KMS-11 (cell line): Measurements from ENCODE around the gene KLF2.

ENCODE experiments used
- H2AFZ ChIP-seq: fragments of 200-600 bp; sonication (generic); 2 replicates; pipeline ENCODE4 v1.6.1; 2016; ENCODE audit warnings: antibody characterized with exemption, mixed run types, low read depth
- H3K27ac ChIP-seq: fragments of 200-600 bp; sonication (generic); 2 replicates; pipeline ENCODE4 v1.6.1; 2016; ENCODE audit warnings: mild to moderate bottlenecking, mixed run types
- H3K27me3 ChIP-seq: fragments of 200-600 bp; sonication (generic); 2 replicates; pipeline ENCODE4 v1.6.1; 2017; ENCODE audit warnings: mild to moderate bottlenecking, low read depth, mixed run types, moderate library complexity; ENCODE audit not compliant: insufficient read depth
- H3K36me3 ChIP-seq: fragments of 200-600 bp; sonication (generic); 2 replicates; pipeline ENCODE4 v1.6.1; 2017; ENCODE audit warnings: mild to moderate bottlenecking, mixed run types; ENCODE audit not compliant: insufficient read depth
- H3K4me1 ChIP-seq: fragments of 200-600 bp; sonication (generic); 2 replicates; pipeline ENCODE4 v1.6.1; 2016; ENCODE audit warnings: mild to moderate bottlenecking, low read depth, mixed run types; ENCODE audit not compliant: poor library complexity, severe bottlenecking
- H3K4me2 ChIP-seq: fragments of 200-600 bp; sonication (generic); 2 replicates; pipeline ENCODE4 v1.7.0; 2016; ENCODE audit warnings: mild to moderate bottlenecking, mixed run types
- H3K4me3 ChIP-seq: fragments of 200-600 bp; sonication (generic); IDR thresholded peaks from 2 replicates; pipeline ENCODE4 v1.6.1; 2017; ENCODE audit warnings: low read depth, low read length, mixed read lengths; ENCODE audit not compliant: insufficient read depth
- H3K79me2 ChIP-seq: fragments of 200-600 bp; sonication (generic); 2 replicates; pipeline ENCODE4 v1.6.1; 2016; ENCODE audit warnings: low read depth, mixed run types; ENCODE audit not compliant: insufficient read depth
- H3K9ac ChIP-seq: fragments of 200-600 bp; sonication (generic); 2 replicates; pipeline ENCODE4 v1.6.1; 2016; ENCODE audit warnings: mild to moderate bottlenecking, mixed run types
- H4K20me1 ChIP-seq: fragments of 200-600 bp; sonication (generic); 2 replicates; pipeline ENCODE4 v1.6.1; 2016; ENCODE audit warnings: mild to moderate bottlenecking, mixed run types; ENCODE audit not compliant: insufficient read depth
- TF ChIP-seq, protein P1 (sequence below): fragments of 200-600 bp; sonication (generic); conservative IDR thresholded peaks from 2 replicates; pipeline ENCODE4 v1.6.1; 2017; ENCODE audit warnings: low read depth, mild to moderate bottlenecking, antibody characterized with exemption, low read length, moderate library complexity, mixed read lengths

KLF2 gene

DNA sequence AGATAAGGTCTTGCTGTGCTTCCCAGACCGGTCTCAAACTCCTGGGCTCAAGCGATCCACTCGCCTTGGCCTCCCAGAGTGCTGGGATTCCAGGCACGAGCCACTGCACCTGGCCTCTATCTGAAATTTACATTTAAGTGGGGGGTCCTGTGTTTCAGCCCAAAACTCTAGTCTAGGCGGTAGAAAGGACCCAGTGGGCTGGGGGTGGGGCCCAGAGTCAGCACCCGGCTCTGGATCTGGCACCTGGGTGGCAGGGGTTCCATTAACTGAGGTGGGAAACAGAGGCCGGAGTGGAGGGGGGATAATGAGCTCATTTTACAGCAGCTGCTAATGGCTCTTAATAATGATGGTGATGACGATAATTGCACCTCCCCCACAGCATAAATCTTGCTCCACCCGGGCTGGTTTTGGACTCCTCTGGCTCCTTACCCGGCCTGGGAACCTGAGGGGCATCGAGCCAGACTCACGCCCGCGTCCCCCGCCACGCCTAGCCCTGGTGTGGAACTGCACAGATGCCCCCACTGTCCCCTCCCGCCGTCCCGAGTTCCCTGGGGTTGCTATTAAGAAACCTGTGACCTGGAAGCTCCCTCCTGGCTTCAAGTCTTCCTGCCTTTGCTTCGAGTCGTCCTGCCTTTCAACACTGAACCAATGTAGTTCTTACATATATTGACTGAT lies 17.8 kb upstream of the KLF2 start:
- Histone ChIP-seq H3K9ac (no peak overlapping the region), H3K36me3 (no peaks in the 10 kb centered on the region), H3K4me3 (no peak overlapping the region), H4K20me1 (no peaks in the 10 kb centered on the region), H3K4me1 (no peaks in the 10 kb centered on the region), H3K27me3 (no peaks in the 10 kb centered on the region), H3K27ac (no peak overlapping the region), H3K79me2 (no peaks in the 10 kb centered on the region), H3K4me2 (no peak overlapping the region), H2AFZ (no peak overlapping the region)
- TF ChIP-seq, protein P1, sequence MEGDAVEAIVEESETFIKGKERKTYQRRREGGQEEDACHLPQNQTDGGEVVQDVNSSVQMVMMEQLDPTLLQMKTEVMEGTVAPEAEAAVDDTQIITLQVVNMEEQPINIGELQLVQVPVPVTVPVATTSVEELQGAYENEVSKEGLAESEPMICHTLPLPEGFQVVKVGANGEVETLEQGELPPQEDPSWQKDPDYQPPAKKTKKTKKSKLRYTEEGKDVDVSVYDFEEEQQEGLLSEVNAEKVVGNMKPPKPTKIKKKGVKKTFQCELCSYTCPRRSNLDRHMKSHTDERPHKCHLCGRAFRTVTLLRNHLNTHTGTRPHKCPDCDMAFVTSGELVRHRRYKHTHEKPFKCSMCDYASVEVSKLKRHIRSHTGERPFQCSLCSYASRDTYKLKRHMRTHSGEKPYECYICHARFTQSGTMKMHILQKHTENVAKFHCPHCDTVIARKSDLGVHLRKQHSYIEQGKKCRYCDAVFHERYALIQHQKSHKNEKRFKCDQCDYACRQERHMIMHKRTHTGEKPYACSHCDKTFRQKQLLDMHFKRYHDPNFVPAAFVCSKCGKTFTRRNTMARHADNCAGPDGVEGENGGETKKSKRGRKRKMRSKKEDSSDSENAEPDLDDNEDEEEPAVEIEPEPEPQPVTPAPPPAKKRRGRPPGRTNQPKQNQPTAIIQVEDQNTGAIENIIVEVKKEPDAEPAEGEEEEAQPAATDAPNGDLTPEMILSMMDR, result no peak

DNA sequence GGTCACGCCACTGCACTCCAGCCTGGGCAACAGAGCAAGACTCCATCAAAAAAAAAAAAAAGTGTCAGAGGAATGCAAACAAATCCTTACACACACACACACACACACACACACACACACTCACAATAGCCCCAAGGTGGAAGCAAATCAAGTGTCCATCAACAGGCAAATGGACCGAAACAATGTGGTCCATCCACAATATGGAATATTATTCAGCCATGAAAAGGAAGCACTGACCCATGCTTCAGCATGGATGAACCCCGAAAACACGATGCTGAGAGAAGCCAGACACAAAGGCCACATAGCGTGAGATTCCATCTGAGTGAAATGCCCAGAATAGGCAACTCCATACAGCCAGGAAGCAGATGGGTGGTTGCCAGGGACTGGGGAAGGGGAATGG lies 16.5 kb upstream of the KLF2 start:
- Histone ChIP-seq H3K27ac (no peak overlapping the region), H4K20me1 (no peaks in the 10 kb centered on the region), H3K4me3 (no peak overlapping the region), H2AFZ (no peak overlapping the region), H3K4me1 (no peaks in the 10 kb centered on the region), H3K27me3 (no peaks in the 10 kb centered on the region), H3K9ac (no peak overlapping the region), H3K79me2 (no peaks in the 10 kb centered on the region), H3K4me2 (no peak overlapping the region), H3K36me3 (no peaks in the 10 kb centered on the region)
- TF ChIP-seq, protein P1, result no peak

DNA sequence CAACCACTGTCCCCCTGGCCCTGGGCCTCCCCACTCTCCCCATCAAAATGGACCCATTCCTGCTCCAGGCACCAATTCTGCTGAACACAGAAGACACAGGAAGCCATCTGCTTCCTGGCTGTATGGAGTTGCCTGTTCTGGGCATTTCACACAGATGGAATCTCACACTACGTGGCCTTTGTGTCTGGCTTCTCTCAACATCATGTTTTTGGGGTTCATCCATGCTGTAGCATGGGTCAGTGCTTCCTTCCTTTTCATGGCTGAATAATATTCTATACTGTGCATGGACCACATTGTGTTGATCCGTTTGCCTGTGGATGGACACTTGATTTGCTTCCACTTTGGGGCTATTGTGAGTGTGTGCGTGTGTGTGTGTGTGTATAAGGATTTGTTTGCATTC lies 15.0 kb upstream of the KLF2 start:
- H3K27me3 ChIP-seq, result no peaks in the 10 kb centered on the region
- TF ChIP-seq, protein P1, result no peak
- H3K27ac ChIP-seq, result no peak overlapping the region
- H3K4me1 ChIP-seq, result no peaks in the 10 kb centered on the region
- H3K79me2 ChIP-seq, result no peaks in the 10 kb centered on the region
- H3K4me3 ChIP-seq, result no peak overlapping the region
- H3K9ac ChIP-seq, result no peak overlapping the region
- no peaks in the 10 kb centered on the region for H3K36me3 ChIP-seq
- H3K4me2 ChIP-seq, result no peak overlapping the region
- H2AFZ ChIP-seq, result no peak overlapping the region
- H4K20me1 ChIP-seq, result no peaks in the 10 kb centered on the region

DNA sequence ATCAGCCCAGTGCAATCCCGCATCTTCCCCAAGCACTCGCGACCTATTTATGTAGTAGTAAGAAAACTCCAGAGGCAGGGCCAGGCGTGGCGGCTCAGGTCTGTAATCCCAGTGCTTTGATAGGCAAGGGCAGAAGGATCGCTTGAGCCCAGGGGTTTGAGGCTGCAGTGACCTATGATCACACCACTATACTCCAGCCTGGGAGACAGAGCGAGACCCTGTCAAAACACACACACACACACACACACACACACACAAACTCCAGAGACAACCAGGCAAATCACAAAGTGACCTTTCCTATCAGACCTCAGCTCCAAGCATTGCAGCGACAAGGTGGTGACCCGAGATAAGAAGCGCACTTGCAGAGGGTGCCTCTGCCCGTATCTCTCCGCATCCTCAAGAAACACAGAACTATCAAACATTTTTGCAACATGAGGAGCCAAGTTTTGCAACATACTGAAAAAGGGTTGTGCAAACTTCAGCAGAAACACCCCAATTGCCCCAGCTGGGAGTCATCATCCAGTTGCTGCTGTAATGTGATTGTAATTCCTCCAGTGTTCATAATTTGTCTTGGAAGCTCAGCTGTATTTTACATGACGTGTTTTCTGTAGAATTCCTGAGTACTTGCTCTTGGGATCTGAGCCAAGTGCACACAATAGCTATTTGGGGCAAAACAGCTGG lies 8.7 kb upstream of the KLF2 start:
- H3K27ac ChIP-seq, result no peak overlapping the region
- H3K4me1 ChIP-seq, result no peaks in the 10 kb centered on the region
- H3K36me3 ChIP-seq, result no peaks in the 10 kb centered on the region
- no peaks in the 10 kb centered on the region for H3K79me2 ChIP-seq
- no peak overlapping the region for H3K4me3 ChIP-seq
- H3K27me3 ChIP-seq, result no peaks in the 10 kb centered on the region
- TF ChIP-seq, protein P1, result no peak
- H2AFZ ChIP-seq, result no peak overlapping the region
- no peak overlapping the region for H3K4me2 ChIP-seq
- no peak overlapping the region for H3K9ac ChIP-seq
- no peaks in the 10 kb centered on the region for H4K20me1 ChIP-seq
